ENCODE measurements around the gene DISP2. TPM values are rescaled to one million over a fixed set of nuclear protein-coding genes. Genes with fewer than 3 reads are reported as not detected.

The DISP2 gene
- total RNA-seq, 2 donors from 2014 or later, result 0.21 to 0.54 TPM

GRCh38 chr15:40420071-40420713 lies 62.2 kb downstream of the DISP2 start:
- Histone ChIP-seq H3K27me3 (replicated peaks; ENCODE audit: insufficient read depth) (no peaks in the 10 kb centered on the region), H3K4me3 (no peak overlapping the region), H3K9me3 (no peaks in the 10 kb centered on the region), H3K27ac (no peak overlapping the region), H3K4me1 (ENCODE audit: control insufficient read depth in 1 of 2, low read depth in 2 of 2) (peaks cover 5 to 16% of the 10 kb centered on the region in 2 donors), H3K36me3 (peaks cover 4% of the 10 kb centered on the region)
- no peak for DNase-seq (ENCODE audit: low spot score)
- TF ChIP-seq, protein P1, sequence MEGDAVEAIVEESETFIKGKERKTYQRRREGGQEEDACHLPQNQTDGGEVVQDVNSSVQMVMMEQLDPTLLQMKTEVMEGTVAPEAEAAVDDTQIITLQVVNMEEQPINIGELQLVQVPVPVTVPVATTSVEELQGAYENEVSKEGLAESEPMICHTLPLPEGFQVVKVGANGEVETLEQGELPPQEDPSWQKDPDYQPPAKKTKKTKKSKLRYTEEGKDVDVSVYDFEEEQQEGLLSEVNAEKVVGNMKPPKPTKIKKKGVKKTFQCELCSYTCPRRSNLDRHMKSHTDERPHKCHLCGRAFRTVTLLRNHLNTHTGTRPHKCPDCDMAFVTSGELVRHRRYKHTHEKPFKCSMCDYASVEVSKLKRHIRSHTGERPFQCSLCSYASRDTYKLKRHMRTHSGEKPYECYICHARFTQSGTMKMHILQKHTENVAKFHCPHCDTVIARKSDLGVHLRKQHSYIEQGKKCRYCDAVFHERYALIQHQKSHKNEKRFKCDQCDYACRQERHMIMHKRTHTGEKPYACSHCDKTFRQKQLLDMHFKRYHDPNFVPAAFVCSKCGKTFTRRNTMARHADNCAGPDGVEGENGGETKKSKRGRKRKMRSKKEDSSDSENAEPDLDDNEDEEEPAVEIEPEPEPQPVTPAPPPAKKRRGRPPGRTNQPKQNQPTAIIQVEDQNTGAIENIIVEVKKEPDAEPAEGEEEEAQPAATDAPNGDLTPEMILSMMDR (IDR thresholded peaks at IDR 0.05), result no peak
- no peak for ATAC-seq (ENCODE audit: insufficient number of reproducible peaks, low FRiP score, low read depth)

- peaks cover 3% of the 10 kb centered on the region for H3K36me3 ChIP-seq
- no peaks in the 10 kb centered on the region for H3K27me3 ChIP-seq (replicated peaks; ENCODE audit: insufficient read depth)
- TF ChIP-seq, protein P1 (IDR thresholded peaks at IDR 0.05), result no peak
- H3K27ac ChIP-seq, result no peak overlapping the region
- H3K4me3 ChIP-seq, result no peak overlapping the region
- no peaks in the 10 kb centered on the region for H3K9me3 ChIP-seq
- H3K4me1 ChIP-seq (ENCODE audit: control insufficient read depth in 1 of 2, low read depth in 2 of 2), result peaks cover 5 to 16% of the 10 kb centered on the region in 2 donors
- DNase-seq (ENCODE audit: low spot score) (no peak), ATAC-seq (ENCODE audit: insufficient number of reproducible peaks, low FRiP score, low read depth) (no peak)
These were observed 62.8 kb downstream of the DISP2 start for GRCh38 chr15:40420793-40421192.

DNA sequence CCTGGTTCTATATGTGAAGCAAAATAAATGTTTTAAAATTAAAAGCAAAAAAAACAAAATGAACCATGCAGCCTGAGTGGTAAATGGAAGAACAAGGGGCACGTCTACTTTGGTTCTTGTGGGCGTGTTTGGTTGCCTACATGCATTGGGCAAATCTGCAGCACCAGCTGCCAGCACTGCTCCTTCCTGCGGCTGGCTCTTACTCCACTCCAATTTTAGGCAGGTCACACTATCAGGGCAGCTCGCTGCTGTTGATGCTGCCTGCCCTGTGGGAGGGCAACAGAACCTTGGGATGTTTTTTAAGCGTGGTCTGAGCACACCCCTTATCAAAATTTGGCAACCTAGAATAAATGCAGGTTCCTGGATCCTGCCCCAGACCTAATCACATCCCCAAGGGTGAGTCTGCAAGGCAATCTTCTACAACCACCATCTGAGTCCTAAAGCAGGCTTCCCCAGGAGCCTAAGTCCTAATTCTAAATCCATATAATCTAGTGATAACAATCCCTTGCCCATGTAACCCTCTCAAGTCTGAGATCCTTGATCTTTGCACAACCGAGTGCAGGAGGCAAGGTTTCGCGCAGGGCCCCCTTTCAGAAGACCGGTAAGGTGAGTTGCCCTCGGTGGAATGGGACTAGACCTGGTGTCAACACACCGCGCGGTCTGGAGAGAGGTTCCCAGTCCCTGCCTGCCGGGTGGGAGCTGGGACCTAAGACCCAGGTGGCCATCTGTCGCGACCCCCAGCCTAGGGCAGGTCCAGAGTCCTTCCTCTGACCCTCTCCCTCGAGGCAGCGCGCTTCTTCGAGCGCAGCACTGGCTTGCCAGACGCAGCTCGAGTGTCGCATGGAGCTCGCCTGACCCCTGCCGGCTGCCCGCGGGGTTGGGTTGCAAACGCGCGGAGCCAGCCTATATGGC lies 63.5 kb downstream of the DISP2 start:
- no peaks in the 10 kb centered on the region for H3K27me3 ChIP-seq (replicated peaks; ENCODE audit: insufficient read depth)
- TF ChIP-seq, protein P1 (IDR thresholded peaks at IDR 0.05), result peak; percentile 95
- ATAC-seq (ENCODE audit: insufficient number of reproducible peaks, low FRiP score, low read depth), result peak; percentile 54
- no peaks in the 10 kb centered on the region for H3K9me3 ChIP-seq
- peaks cover 3% of the 10 kb centered on the region for H3K36me3 ChIP-seq
- peak overlapping the region; percentile 37 for H3K4me3 ChIP-seq
- peaks cover 5 to 16% of the 10 kb centered on the region in 2 donors for H3K4me1 ChIP-seq (ENCODE audit: control insufficient read depth in 1 of 2, low read depth in 2 of 2)
- no peak overlapping the region for H3K27ac ChIP-seq
- DNase-seq (ENCODE audit: low spot score), result no peak

DNA sequence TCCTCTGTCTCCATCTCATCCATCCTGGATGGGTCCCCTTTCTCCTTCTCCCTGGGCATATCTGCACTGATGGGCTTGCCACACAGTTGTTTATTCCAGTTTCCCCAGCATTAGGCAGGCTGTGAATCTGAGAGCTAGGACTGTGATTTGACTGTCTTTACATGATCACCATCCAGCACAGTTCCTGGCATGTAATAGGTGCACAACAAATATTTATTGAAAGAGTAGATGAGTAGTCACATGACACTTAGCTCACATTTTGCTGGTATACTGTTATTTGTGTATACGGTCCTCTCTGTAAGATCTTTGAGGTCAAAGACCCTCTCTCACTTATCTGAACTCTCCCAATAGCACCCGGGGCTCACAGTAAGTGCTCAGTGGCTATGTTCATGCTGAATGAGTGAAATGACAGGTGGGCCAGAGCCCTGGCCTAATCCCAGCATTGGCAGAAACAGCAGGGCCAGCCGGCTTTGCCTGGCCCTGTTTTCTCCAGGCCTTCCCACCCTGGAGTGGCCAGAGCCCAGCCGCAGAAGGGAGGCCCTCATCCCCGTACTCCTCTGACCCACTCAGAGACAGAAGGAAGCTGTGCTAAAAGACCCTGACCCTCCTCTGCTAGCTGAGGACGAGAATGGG lies 66.6 kb downstream of the DISP2 start:
- Histone ChIP-seq H3K9me3 (no peaks in the 10 kb centered on the region), H3K4me1 (ENCODE audit: control insufficient read depth in 1 of 2, low read depth in 2 of 2) (peaks cover 5 to 16% of the 10 kb centered on the region in 2 donors), H3K27ac (no peak overlapping the region), H3K4me3 (no peak overlapping the region), H3K36me3 (no peaks in the 10 kb centered on the region), H3K27me3 (replicated peaks; ENCODE audit: insufficient read depth) (no peaks in the 10 kb centered on the region)
- TF ChIP-seq, protein P1 (IDR thresholded peaks at IDR 0.05), result no peak
- ATAC-seq (ENCODE audit: insufficient number of reproducible peaks, low FRiP score, low read depth) (no peak), DNase-seq (ENCODE audit: low spot score) (no peak)

DNA sequence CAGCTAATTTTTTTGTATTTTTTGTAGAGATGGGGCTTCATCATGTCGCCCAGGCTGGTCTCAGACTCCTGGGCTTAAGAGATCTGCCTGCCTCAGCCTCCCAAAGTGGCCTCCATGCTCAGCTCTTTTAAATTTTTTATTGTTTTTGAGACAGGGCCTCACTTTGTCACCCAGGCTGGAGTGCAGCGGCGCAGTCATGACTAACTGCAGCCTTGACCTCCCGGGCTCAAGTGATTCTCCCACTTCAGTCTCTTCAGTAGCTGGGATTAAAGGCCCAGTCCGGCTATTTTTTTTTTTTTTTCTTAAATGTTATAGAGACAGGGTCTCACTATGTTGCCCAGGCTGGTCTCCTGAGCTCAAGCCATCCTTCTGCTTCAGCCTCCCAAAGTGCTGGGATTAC lies 67.7 kb downstream of the DISP2 start:
- no peaks in the 10 kb centered on the region for H3K9me3 ChIP-seq
- no peak overlapping the region for H3K4me3 ChIP-seq
- H3K4me1 ChIP-seq (ENCODE audit: control insufficient read depth in 1 of 2, low read depth in 2 of 2), result peaks cover 5 to 15% of the 10 kb centered on the region in 2 donors
- H3K36me3 ChIP-seq, result no peaks in the 10 kb centered on the region
- DNase-seq (ENCODE audit: low spot score) (no peak), ATAC-seq (ENCODE audit: insufficient number of reproducible peaks, low FRiP score, low read depth) (no peak)
- TF ChIP-seq, protein P1 (IDR thresholded peaks at IDR 0.05), result no peak
- no peak overlapping the region for H3K27ac ChIP-seq
- no peaks in the 10 kb centered on the region for H3K27me3 ChIP-seq (replicated peaks; ENCODE audit: insufficient read depth)

Measured in thoracic aorta (tissue), 2 donors.